ENCODE results near the gene SAFB.
"Not testable (repeated sequence)": the region's sequence is repeated elsewhere in the genome, so short reads cannot be mapped to it uniquely, and the experiment has no call there.

Gene SAFB

GRCh38 chr19:5605362-5605761, 17.5 kb upstream of the SAFB start:
- ATAC-seq = no peak
- no peak for TF ChIP-seq SNAI2 (CRISPR knock-in tag; IDR thresholded peaks at IDR 0.05)
- TF ChIP-seq CSDC2 (CRISPR knock-in tag; IDR thresholded peaks at IDR 0.05) = no peak

- no peak for TF ChIP-seq SNAI2 (CRISPR knock-in tag; IDR thresholded peaks at IDR 0.05)
- TF ChIP-seq PPARA (CRISPR knock-in tag; IDR thresholded peaks at IDR 0.05; ENCODE audit: borderline replicate concordance) = no peak
- no peak for TF ChIP-seq OSR1 (CRISPR knock-in tag; IDR thresholded peaks at IDR 0.05)
- TF ChIP-seq CSDC2 (CRISPR knock-in tag; IDR thresholded peaks at IDR 0.05) = no peak
- ATAC-seq = no peak
These were observed 15.3 kb upstream of the SAFB start for GRCh38 chr19:5607318-5608275.

GRCh38 chr19:5608291-5608690, 14.6 kb upstream of the SAFB start:
- ATAC-seq = no peak
- TF ChIP-seq, protein P1, sequence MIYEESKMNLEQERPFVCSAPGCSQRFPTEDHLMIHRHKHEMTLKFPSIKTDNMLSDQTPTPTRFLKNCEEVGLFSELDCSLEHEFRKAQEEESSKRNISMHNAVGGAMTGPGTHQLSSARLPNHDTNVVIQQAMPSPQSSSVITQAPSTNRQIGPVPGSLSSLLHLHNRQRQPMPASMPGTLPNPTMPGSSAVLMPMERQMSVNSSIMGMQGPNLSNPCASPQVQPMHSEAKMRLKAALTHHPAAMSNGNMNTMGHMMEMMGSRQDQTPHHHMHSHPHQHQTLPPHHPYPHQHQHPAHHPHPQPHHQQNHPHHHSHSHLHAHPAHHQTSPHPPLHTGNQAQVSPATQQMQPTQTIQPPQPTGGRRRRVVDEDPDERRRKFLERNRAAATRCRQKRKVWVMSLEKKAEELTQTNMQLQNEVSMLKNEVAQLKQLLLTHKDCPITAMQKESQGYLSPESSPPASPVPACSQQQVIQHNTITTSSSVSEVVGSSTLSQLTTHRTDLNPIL (CRISPR knock-in tag; IDR thresholded peaks at IDR 0.05; ENCODE audit: low read depth) = no peak
- TF ChIP-seq ISL1 (CRISPR knock-in tag; IDR thresholded peaks at IDR 0.05) (no peak), ESRRG (CRISPR knock-in tag; IDR thresholded peaks at IDR 0.05) (no peak), ZFP3 (CRISPR knock-in tag; IDR thresholded peaks at IDR 0.05) (no peak), BACH2 (CRISPR knock-in tag; IDR thresholded peaks at IDR 0.05; ENCODE audit: borderline replicate concordance) (no peak)

DNA sequence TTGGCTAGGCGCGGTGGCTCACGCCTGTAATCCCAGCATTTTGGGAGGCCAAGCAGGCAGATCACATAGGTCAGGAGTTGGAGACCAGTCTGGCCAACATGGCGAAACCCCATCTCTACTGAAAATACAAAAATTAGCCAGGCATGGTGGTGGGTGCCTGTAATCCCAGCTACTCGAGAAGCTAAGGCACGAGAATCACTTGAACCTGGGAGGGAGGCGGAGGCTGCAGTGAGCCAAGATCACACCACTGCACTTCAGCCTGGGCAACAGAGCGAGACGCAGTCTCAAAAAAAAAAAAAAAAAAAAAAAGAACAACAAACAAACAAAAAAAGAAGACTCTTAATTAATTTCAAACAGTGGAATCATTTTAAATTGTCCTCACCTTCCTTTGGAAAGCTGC, 14.1 kb upstream of the SAFB start:
- not testable (repeated sequence) for ATAC-seq

- TF ChIP-seq, protein P2, sequence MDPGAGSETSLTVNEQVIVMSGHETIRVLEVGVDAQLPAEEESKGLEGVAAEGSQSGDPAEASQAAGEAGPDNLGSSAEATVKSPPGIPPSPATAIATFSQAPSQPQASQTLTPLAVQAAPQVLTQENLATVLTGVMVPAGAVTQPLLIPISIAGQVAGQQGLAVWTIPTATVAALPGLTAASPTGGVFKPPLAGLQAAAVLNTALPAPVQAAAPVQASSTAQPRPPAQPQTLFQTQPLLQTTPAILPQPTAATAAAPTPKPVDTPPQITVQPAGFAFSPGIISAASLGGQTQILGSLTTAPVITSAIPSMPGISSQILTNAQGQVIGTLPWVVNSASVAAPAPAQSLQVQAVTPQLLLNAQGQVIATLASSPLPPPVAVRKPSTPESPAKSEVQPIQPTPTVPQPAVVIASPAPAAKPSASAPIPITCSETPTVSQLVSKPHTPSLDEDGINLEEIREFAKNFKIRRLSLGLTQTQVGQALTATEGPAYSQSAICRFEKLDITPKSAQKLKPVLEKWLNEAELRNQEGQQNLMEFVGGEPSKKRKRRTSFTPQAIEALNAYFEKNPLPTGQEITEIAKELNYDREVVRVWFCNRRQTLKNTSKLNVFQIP (CRISPR knock-in tag; IDR thresholded peaks at IDR 0.05; ENCODE audit: borderline replicate concordance, low read depth) = no peak
- TF ChIP-seq ISL1 (CRISPR knock-in tag; IDR thresholded peaks at IDR 0.05) (no peak), PPARA (CRISPR knock-in tag; IDR thresholded peaks at IDR 0.05; ENCODE audit: borderline replicate concordance) (no peak), ZFP30 (CRISPR knock-in tag; IDR thresholded peaks at IDR 0.05) (no peak), ZNF70 (CRISPR knock-in tag; IDR thresholded peaks at IDR 0.05) (no peak), ARNTL (CRISPR knock-in tag; IDR thresholded peaks at IDR 0.05; ENCODE audit: borderline replicate concordance, low read depth) (no peak), TOX (CRISPR knock-in tag; IDR thresholded peaks at IDR 0.05; ENCODE audit: borderline replicate concordance) (no peak), ESRRG (CRISPR knock-in tag; IDR thresholded peaks at IDR 0.05) (no peak), GLIS3 (CRISPR knock-in tag; IDR thresholded peaks at IDR 0.05) (no peak), ZNF565 (CRISPR knock-in tag; conservative IDR thresholded peaks at IDR 0.05; ENCODE audit: low read depth) (no peak), BACH2 (CRISPR knock-in tag; IDR thresholded peaks at IDR 0.05; ENCODE audit: borderline replicate concordance) (no peak), RARB (CRISPR knock-in tag; IDR thresholded peaks at IDR 0.05) (no peak), CSDC2 (CRISPR knock-in tag; IDR thresholded peaks at IDR 0.05) (no peak), TCF4 (CRISPR knock-in tag; IDR thresholded peaks at IDR 0.05; ENCODE audit: borderline replicate concordance) (no peak), ZFP3 (CRISPR knock-in tag; IDR thresholded peaks at IDR 0.05) (no peak), OSR1 (CRISPR knock-in tag; IDR thresholded peaks at IDR 0.05) (no peak), SNAI2 (CRISPR knock-in tag; IDR thresholded peaks at IDR 0.05) (no peak)
- TF ChIP-seq, protein P1 (CRISPR knock-in tag; IDR thresholded peaks at IDR 0.05; ENCODE audit: low read depth) = no peak
- TF ChIP-seq, protein P3, sequence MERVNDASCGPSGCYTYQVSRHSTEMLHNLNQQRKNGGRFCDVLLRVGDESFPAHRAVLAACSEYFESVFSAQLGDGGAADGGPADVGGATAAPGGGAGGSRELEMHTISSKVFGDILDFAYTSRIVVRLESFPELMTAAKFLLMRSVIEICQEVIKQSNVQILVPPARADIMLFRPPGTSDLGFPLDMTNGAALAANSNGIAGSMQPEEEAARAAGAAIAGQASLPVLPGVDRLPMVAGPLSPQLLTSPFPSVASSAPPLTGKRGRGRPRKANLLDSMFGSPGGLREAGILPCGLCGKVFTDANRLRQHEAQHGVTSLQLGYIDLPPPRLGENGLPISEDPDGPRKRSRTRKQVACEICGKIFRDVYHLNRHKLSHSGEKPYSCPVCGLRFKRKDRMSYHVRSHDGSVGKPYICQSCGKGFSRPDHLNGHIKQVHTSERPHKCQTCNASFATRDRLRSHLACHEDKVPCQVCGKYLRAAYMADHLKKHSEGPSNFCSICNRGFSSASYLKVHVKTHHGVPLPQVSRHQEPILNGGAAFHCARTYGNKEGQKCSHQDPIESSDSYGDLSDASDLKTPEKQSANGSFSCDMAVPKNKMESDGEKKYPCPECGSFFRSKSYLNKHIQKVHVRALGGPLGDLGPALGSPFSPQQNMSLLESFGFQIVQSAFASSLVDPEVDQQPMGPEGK (CRISPR knock-in tag; IDR thresholded peaks at IDR 0.05; ENCODE audit: borderline replicate concordance) = no peak
These were observed 12.9 kb upstream of the SAFB start for GRCh38 chr19:5609881-5610448.

More at GRCh38 chr19:5609881-5610448, 12.9 kb upstream of the SAFB start:
- ATAC-seq = no peak
